HG02885 (cell line): ENCODE data around the gene GIGYF2.

Source experiments
- ATAC-seq: cut with Tn5 transposase; IDR thresholded peaks from one replicate; pipeline ENCODE4 v1.9.1; 2021; ENCODE audit warnings: mild to moderate bottlenecking; ENCODE audit not compliant: unreplicated experiment, poor library complexity

Gene GIGYF2

DNA sequence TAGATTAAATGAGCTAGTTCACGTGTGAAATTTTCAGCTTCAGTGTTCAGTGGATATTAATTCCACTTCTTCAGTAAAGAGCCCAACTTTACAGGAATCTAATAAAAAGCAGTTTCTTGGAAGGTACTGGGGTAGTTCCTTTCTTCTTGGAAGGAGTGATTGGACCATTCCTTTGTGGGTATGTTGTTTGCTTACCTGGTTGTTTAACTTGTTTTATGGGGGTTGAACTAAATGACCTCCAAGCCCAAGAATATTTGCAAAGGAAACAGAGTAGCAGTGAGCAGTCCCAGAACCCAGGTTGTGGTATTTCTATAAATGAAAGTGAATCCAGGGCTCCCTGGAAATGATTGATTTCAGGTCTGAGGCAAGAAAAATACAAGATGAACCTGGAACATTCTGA, 47.8 kb downstream of the GIGYF2 start:
- ATAC-seq: no peak

DNA sequence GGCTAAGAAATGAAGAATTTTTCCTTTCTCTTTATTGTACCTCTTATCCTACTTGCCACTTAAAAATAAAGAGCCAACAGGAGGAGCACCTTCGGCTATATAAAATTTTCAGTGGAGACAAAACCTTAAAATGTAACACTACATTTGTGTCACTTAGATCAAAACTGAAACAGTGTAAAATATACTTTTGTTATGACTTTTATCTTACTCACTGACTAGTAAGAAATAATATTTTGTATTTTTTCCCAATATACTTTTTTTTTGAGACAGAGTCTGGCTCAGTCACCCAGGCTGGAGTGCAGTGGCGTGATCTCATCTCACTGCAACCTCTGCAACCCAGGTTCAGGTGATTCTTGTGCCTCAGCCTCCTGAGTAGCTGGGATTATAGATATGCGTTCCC, 50.9 kb downstream of the GIGYF2 start:
- ATAC-seq: no peak

DNA sequence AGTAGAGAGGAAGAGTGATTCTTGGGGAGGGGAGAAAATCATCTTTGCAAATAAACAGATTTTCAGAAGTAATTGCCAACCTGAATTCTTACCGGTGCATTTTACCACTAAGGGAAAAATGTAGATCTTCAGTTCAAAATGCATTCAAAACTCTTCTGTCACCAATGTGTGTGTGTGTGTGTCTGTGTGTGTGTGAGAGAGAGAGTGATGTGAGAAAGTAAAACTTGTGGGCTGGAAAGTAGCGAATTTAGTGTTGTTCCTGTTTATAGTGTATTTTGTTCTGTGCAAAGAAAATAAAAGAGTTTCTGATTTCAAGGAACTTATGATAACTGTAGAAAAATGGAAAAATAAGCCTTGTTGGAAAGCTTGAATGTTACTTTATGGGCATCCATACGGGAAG, 52.2 kb downstream of the GIGYF2 start:
- ATAC-seq: no peak

DNA sequence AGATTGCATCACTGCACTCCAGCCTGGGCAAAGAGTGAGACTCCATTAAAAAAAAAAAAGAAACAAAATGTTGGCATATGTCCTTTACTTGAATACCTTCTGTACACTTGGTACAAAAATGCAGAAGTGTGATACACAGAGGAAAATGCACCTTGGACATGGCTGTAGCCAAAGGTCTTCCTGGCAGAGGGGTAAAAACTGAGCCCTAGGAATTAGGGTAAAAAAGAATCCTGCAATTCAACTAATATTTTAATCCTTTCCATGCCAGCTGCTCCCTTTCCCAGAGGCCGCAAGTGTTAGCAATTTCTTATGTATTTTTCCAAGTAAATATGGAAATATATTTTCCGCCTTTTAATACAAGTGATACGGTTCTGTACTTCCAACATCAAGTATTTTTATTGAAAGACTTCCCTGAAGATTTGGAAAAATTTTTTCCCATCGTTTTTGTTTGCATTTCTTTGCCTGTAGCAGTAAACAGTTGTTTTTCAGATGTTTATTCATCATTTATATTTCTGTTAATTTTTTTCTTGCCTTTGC, 53.1 kb downstream of the GIGYF2 start:
- ATAC-seq: no peak

DNA sequence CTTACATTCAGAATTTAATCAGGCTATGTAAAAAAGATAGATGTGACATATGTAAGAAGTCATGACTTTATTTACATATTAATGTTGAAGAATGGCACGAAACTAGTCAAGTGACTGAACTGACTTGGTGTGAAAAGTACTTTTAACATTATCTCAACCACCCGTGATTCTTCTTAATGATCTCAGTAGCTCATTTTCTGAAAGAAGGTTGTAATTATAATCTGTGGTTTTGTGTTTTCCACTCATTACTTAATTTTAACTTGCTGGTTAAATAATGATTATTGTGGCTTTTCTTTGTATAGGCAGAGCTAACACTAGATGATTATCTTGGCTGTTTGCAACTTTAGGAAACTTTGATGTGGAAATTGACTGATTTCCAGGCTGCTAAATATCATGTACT, 60.8 kb downstream of the GIGYF2 start:
- ATAC-seq: no peak

DNA sequence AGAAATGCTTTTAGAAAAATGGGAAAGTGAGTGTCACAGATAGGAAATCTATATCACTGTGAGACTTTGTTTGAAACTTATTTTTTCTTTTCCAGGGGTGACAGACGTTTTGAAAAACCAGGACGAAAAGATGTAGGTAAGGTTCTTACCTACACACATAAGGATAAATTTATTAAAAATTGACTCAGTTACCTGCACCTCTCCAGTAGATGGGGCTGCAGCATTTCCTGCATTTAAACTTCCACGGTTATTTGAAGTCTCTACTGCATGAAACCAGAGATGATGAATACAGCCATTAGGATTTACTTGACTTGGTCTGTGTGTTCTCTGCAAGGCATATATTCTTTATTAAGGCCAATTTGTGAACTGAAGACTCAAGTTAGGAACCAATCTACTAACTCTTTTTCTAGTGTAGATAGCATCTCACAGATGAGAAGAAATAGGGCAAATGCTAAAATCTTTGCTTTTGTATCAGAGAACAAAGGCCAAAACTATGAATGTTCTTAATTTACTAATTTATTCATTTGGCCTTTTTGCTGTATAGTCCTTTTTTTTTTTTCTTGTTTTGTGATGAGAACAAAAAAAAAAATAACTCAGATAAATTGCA, 64.3 kb downstream of the GIGYF2 start:
- ATAC-seq: no peak

DNA sequence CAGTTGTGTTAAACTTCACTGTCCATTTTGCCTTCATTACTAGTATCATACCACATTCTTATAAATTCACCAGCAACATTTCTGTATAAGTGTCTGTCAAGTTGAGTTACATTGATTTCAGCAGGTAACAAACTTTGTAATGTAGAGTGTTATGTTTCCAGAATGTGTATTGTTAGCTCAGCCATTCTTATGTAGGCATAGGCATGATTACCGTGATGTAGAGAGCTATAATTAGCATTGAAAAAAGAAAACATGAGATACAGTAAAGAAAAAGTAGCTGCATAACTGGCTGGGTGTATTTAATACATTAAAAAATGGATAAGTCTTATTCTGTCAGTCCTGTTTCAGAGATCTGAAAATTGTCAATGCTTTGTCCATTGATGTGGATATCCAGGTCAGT, 70.7 kb downstream of the GIGYF2 start:
- ATAC-seq: no peak

DNA sequence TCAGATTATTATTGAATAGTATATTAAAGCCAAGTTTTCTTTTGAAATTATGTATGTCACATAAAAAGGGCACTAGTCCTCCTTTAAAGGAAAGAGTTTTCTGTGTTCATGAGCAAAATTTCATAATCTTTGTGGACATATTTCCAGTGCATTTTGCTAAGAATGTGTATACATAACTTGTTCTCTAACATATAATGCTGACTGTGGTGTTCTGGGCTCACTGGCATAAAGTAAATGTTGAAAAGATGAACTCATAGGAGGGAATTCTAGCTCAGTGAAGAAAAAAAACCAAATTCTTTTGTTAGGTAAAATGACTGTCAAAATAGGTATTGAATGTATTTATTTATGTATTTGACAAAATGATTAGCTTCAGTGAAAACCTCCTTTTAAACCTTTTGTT, 73.1 kb downstream of the GIGYF2 start:
- no peak for ATAC-seq

DNA sequence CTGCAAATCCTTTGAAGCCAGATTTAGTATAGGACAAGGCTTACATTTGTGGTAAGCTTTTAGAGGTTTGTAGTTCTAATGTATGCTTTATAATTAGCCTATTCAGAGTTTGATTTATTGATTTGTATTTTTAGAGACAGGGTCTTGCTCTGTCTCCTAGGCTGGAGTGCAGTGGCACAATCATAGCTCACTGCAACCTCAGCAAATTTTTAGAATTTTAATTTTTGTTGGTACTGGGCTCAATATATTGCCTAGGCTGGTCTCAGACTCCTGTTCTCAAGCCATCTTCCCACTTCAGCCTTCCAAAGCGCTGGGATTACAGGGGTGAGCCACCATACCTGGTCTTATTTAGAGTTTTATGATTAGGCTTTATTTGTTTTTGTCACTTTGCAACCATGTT, 74.7 kb downstream of the GIGYF2 start:
- no peak for ATAC-seq

DNA sequence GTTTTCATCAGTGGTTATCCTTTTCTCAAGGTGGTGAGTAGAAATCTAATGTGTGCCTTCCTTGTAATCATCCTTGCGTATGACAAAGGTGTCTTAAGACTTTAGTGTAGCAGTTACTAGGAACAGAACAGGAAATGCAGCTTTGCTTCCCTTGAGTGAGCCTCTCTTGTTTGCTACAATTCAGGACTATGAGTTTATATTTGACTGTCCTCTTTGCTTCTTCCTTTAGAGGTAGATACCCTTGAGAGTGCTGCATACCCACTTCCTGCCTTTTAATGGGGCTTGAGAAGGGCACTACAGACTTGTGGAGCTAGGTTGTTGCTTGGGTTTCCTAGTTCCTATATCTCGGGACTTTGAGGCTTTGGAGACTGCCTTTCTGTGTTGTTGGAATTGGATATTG, 75.4 kb downstream of the GIGYF2 start:
- ATAC-seq: no peak

DNA sequence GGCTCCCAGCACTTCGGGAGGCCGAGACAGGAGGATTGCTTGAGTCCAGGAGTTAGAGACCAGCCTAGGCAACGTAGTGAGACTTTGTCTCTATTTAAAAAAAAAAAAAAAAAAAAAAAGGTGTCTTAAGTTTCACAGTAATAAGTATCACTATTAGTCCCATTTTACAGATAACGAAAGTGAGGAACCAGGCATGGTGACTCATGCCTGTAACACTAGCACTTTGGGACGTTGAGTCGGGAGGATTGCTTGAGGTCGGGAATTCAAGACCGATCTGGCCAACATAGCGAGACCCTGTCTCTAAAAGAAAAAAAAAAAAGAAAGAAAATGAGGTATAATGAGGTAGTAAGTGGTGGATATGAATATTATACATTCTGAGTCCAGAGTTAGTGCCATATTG, 76.7 kb downstream of the GIGYF2 start:
- ATAC-seq: no peak

DNA sequence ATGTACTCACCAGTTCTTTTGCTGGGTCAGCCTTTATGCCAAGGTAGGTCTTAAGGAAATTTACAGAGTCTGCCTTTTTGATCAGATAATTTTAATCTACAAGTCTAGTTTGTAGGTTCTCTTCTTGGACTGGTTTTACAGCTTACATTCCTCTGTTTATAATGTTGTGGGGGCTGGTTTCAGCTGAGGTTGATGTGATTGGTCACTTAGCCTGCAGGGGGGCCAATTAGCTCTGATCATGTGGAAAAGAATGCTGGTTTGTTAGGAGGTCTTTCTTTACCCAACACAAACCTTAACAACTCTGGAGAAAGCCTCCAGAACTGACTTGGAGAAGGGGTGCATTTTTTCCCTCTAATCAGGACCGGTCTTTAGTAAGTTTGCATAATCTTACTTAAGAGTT, 79.3 kb downstream of the GIGYF2 start, which contains the start of gene KCNJ13:
Gene KCNJ13, minus strand, starts transcription at position 131 of the 400 bp plus-strand sequence. CDS start 5,203 bp downstream, outside the sequence.
- no peak for ATAC-seq

DNA sequence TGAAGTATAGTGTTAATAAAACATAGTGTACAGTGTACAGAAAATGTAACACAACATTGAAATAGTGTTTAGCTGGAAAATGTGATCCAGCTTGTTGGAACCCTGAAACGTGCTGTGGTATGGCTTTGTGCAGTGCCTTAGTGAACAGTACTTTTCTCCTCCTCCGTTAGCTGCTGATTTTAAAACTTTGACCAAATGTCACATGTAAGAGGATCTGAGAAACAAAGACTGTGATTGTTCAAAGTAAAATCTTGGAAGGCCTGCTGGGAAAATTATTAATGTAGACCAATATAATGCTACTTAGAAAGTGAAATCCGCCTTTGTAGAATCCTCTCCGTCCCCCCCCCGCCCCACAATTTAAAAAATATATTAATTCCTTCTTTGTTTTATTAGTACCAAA, 80.1 kb downstream of the GIGYF2 start:
- no peak for ATAC-seq

DNA sequence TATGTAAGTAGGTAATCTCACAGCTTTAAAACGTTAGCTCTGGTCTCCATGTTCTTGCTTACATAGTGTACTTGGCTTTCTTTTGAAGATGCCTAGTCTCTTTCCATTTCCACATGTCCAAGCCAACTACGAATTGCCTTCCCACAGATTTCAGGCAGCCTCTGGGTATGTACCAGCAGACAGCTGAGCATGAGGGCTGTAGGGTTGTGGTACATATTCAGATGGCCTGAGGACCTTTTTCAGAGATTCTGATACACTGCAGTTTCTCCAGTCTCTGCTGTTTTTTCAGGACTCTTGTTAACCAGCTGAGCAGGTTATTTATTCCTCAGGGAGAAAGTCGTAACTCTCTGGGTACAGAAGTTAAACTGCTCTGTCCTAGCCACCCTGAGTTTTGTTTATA, 82.3 kb downstream of the GIGYF2 start:
- ATAC-seq: no peak

DNA sequence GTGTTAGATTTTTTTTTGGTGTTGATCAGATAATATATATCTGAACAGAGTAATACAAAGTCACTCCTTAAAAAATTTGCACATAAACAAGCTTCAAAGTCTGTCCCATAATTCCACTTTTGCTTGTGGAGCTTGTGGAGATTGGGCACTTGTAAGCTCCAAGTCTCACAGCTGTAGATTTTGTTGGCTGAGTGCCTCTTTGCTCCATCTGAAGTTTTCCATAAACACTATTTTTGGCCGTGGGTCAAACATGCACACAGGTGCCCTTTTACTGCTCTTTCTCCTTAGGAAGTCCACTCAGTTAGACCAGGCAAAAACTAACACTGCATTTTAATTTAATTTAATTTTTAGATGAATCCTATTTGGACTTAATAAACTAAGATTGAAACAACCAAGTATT, 82.8 kb downstream of the GIGYF2 start:
- no peak for ATAC-seq

DNA sequence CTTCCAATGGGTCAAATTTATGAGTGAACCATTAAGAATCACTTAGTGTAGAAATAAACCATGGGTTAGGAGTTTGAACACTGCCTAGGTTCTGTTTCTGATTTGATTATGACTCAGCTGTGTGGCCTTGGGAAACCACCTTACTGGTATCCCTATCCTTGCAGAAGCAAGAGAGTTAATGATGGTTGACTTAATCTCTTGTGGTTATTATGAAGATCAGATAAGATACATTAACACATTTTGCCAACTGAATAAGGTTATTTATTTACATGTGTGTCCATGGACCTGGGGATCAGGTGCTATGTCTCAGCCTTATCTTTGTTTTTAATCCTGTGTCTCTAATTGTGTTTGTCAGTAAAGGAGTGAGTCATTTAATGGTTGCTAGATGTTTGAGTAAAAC, 84.6 kb downstream of the GIGYF2 start:
- no peak for ATAC-seq

DNA sequence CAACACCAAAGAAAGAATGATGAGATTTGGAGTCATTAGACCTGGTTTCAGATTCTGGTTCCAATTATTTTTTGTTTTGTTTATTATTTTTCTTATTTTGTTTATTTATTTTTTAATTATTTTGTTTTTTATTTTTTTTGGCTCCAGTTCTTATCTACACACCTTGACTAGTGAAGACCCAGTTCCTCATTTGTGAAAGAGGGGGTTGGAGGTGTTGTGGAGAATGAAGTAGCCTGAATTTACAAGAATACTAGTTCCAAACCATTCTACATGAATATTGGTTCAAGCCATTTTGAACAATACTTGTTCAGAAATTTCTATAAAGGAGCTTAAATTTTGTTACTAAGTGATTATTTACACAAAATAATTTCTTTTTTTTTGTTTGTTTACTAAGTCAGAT, 86.1 kb downstream of the GIGYF2 start:
- ATAC-seq: no peak

DNA sequence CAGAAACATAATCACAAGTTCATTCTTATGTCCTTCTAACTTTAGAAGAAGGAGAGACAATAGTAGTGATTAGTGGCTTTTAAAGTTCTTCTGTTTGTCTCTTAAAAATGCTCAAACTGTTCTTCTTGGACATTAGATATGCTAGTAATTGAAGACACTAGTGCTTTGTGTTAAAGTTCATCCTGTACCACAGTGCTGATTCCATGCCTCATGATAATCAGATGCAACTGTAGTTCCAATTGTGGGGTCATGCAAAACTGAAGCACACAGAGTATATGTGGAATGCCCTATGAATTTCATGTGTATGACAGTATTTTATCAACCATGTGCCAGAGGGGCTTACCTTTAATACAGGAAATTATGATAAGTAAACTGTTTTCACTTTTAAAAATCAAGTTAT, 90.7 kb downstream of the GIGYF2 start:
- ATAC-seq: no peak

DNA sequence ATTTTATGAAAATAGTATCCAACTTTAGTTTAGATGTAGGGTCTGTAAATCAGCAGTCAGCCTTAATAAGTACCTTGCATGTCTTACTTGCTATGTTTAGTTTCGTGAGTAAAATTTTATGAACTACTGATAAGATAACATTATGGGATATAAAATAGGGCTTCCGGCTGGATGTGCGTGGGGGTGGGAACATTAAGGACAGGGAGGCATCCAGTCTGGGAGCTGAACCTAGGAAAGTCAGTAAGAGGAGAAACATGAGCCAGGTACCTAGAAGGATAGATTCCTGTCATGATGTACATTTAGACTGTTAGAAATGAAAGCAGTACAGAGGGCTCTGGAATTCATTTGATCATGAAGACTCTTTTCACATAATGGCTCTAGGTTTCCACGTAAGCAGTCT, 92.0 kb downstream of the GIGYF2 start:
- ATAC-seq: no peak

DNA sequence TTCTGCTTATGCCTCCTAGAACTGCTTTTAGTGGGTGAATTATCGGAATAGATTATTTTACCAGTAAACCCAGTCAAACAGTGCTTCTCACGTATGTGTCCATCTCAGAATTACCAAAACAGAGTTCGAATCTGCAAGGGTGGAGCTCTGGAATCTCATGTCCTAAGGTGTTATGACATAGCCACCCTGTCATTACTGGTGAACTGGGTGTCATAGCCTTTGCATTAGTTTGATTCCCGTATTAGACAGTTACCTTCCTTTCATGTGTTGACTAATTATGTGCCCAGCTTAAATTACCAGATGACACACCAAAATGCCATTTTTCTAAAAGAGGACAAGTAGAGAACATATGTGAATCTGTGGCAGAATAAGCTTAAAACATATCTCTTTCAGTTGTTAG, 94.4 kb downstream of the GIGYF2 start:
- ATAC-seq: no peak

DNA sequence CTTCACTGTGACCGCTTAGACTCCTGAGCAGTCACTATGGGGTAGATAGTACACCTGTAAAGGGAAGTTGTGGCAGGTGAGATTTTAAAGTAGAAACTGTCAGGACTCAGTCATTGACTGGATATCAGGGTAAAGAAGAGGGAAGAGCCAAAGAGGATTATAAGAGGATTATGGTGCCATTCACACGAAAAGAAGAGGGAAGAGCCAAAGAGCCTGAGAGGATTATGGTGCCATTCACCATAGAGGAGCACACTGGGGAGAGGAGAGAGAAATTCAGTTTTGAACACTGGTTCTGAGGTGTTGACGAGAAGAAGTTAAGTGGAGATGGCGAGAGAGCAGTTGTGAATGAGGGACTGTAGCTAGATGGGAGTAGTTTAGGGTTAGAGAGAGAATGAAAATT, 96.1 kb downstream of the GIGYF2 start:
- no peak for ATAC-seq

DNA sequence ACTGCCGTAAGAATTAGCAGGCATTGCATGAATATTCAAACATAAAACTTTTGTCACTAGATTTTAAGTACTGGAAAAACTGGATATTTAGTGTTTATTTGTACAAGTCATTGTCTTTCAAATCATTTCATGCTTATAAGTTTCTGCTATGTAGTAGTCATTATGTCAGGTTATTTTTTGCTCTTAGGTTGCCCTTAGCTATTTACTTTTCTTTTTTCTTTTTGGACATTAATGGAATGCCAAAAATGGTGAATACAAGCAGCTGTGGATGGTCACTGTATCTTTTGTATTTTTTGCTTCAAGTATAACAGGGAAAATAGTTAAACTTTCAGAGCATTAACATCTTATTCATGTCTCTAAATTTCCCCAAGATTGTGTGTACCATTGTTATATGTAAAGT, 97.8 kb downstream of the GIGYF2 start:
- no peak for ATAC-seq

DNA sequence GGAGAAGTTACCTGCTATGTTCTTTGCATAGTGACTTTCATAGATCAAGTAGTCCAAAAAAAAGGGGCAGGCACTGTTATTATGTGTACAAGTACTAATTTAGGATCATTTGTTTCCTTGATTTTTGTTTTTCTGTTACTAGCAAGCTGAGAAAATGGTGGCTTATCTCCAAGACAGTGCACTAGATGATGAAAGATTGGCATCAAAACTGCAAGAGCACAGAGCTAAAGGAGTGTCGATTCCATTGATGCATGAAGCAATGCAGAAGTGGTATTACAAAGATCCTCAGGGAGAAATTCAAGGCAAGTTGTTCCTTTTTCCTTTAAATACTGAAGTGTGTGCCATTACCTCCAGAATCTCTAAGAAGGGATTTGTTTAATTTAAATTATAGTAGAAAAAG, 98.8 kb downstream of the GIGYF2 start:
- no peak for ATAC-seq
